CD4-positive, alpha-beta T cell treated with Interferon alpha-2 for 1 hour (primary cell): Measurements from ENCODE around the gene PRPF4.

Source experiments
- DNase-seq, 2 donors: peaks; one replicate each; pipeline ENCODE4 v3.0.0-alpha.2; 2020 to 2022

PRPF4 gene

DNA sequence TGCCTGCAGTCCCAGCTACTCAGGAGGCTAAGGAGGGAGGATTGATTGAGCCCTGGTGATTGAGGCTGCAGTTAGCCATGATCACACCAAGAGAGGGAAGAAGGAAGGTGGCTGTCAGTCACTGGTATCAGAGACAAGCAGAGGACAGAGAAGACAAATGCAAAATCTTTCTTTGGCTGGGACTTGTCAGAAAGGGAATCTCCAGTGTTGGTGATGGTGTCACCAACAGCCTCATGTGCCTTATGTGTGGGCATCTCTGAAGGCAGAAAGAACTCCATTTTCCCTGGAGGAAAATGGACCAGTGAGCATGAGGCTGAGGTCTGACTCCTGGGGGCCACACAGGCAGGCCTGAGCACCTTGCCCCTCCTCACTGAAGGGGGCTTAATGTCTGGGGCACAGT is 39.8 kb downstream of the PRPF4 start:
- DNase-seq: no peak

DNA sequence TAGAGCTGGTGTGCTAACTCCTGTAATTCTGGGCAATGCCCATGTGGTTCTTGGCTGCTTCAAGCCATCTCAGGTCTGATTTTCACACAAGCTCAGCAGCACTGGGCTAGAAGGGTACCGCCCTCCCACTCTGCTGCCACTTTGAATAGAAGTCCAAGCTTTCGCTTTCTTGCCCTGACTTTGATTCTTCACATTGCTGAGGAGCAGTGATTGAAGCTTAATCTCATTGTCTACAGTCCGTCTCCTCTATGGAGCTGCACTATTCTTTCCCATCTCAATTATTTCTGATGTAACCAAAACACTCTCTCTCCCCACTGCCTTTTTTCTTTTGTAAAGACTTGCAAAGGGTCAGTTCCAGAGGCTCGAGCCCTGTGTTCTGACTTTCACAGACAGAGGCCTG is 40.6 kb downstream of the PRPF4 start:
- no peak for DNase-seq

DNA sequence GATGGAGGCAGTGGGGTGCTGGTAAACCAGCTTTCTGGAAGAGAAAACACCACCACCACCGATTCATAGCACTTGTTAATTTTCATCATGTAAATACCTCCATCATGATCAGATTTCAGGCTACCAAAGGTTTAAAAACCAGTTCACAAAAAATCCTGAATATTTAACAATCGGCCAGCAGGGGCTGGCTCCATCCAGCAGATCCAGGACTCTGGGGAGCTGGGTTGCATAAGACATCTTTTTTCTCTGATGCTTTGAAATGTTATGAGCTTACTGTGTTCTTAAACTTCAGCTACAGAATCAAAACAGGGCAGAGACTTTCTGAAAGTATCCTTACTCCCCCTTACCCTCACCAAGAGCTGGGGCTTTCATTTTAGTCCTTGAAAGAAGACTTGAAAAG is 42.3 kb downstream of the PRPF4 start:
- no peak for DNase-seq

DNA sequence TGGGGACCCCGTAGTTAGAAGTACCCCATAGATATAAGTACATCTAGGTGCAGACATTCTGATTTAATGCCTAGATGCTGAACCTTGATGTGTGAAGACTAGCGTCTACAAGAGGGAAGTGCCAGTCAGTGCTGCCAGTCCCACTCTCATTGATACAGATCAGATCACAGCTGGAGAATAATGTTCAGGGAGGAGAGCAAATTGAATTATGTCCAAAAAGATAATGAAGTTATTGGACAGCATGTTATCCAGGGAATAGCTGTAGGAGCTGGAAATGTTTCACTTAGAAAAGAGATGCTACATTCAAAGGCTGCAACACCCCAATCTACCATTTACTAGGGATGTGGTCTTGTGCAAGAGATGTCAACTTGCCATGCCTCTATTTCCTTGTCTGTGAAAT is 43.6 kb downstream of the PRPF4 start:
- no peak for DNase-seq

DNA sequence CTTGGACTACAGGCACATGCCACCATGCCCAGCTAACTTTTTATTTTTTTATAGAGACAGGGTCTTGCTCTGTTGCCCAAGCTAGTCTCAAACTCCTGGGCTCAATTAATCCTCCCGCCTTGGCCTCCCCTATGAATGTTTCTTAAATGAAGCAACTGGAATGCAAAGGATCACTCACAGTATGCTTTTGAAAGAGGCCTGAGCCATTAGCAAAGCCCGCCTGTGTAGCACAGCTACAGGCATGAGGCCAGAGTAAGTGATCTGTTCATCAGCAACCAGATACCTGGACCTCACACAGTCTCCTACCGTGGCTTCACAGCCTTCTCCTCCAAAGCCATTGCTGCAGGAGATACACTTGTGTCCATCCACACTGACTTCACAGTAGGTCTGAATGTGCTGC is 44.6 kb downstream of the PRPF4 start:
- no peak for DNase-seq

DNA sequence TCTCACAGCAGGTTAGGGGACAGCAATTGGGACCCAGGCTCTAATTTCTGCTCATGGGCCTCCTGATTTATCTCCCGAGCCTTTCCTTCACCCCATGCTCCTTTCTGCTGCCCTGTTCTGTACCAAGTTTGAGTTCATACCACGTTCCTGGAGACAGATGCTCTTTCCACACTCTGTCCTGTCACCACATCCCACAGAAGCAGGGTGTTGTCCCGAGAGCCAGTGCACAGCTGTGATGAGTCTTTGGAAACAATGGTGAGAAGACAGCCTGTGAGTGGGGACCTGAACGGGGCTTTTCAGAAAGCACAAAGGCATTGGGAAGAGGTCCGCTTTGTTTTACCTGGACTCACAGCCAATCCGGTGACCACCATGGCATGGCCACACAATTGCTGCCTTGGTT is 47.2 kb downstream of the PRPF4 start:
- DNase-seq: no peak

DNA sequence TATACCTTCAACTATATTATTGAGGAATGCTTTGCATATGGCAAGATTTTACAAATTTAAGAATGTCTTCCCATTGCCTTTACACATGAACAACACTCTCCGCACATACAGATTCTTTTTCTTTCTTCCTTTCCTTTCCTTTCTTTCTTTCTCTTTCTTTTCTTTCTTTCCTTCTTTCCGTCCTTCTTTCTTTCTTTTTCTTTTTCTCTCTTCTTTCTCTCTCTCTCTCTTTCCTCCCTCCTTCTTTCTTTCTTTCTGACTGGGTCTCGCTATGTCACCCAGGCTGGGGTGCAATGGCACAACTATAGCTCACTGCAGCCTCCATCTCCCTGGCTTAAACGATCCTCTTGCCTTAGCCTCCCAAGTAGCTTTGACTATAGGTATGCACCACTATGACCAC is 50.8 kb downstream of the PRPF4 start:
- DNase-seq: no peak

DNA sequence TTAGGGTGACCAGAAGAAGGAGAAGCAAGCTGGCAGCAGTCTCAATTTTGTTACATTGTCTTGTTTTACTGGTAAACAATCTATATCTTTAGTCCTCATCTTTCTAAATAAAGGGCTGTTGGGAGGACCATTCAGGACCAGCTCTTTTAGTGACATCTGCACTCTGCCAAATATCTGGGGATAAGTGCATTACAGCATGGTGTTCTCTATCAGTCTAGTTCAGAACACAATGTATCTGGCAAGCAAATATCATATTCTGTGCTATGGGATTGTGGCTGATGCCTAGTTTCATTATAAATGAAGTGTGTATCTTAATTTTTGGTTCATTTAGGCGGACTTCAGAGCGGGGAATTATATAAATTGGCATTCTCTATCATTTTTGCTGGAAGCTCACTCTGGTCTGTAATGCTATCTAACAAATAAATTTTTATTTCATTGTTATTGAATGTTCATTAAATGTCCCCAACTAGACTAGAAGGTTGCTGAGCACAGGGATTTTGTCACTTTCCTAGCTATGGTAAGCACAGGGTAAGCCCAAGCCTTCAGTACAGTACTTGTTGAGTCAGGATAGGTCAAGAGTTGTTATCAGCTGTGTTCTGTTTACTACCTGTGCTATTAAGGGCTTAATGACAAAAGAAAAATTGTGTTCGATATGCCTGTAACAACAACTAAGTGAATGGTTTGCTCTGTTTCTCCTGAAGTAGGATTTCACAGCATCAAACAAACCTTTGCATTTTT is 52.8 kb downstream of the PRPF4 start:
- DNase-seq: no peak

DNA sequence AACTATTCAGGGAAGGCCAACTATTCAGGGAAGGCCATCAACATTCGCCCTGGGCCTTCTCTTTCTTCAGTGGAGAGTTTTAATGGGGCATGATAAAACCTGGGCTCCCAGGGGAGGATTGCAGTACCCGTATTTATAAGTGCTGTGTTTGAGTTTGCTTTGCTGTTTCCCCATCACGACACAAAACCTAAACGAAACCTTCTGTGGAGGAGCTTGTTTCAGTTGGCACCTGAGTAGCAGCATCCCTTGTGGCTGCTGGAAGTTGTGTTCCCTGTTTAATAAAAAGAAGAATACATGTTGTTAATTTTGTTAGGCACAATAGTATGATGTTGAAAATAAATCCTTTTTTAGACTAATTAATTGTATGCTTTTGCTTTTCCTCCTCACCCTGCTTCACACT is 56.3 kb downstream of the PRPF4 start:
- no peak for DNase-seq

DNA sequence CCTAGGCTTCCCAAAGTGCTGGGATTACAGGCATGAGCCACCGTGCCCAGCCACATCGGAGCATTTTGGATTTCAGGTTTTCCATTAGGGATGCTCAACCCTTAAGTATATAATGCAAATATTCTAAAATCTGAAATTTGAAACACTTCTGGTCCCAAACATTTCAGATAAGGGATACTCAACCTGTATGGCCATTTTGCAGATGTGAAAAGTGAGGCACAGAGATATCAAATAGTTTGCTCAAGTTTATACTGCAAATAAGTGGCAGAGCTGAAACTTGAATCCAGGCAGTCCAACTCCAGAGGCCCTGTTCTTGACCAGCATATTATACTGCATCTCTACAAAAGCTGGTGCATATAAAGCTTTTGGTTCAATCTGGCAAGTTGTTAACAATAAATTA is 62.3 kb downstream of the PRPF4 start:
- DNase-seq: no peak

DNA sequence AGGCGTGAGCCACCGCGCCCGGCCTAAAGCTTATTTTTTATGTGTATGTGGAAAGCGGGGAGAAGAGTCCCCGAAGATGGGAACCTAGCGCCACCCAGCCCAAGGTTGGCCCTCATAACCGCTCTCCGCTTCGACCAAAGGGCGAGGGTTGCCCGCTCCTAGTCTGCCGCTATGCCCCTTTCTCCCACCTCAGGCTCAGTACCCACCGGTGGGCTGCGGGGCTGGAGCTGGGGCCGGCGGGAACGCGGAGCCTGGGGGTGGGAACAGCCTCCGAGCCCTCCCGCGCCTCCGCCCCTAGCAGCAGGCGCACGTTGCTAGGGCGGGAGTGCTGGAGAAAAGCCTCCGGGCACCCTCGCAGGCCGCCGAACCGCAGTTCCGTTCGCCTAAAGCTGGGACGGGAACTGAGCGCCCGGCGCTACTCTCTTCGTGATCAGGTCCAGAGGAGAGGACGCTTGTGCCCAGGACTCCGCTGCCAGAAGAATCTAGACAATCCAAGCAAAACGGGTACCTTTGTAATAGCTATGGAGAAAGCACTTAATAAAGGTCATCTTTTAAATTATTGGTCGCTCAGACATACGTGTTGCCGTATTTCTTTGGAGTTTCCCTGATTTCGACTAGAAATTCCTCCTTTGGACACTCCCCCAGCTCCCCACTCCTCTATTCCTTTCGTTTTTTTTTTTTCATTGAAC is 64.7 kb downstream of the PRPF4 start, which contains the start of gene WDR31:
TSS of gene WDR31 (minus strand) at position 265 of the 689 bp plus-strand sequence. CDS start 8,253 bp downstream, outside the sequence.
- DNase-seq: peak; percentile 77 to 80

DNA sequence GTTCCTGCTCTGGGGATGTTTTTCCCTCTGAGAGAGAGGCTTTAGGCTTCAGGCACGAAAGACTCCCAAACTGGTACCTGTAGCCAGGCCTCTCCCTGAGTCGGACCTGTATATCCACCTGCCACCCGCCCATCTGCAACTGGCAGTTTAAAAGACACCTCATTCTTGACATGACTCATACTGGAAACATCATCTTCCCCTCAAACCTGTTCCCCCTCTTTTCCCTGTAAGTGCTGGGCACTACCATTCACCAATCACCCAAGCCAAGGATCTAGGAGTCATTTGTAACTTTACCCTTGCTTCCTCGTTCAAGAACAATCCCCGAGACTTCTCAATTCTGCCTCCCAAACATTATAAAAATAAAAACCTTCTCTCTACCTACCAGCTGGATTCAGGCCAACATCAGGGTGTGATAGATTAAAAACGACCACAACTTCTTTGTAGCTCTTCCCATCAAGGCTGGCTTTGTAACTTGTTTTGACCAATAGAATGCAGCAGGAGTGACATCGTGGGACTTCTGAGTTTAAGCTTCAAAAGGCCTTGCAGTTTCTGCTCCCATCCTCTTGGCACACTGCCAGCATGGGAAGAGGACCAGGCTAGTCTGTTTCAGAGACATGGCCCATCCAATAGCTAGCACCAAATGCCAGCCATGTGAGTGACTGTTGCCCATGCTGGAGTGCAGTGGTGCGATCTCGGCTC is 66.4 kb downstream of the PRPF4 start:
- peak in 1 of 2 donors; percentile 26 for DNase-seq
